ENCODE measurements around the gene ZNF599. TPM values are rescaled to one million over a fixed set of nuclear protein-coding genes. Genes with fewer than 3 reads are reported as not detected.

ZNF599 gene
- total RNA-seq (2022; extraction: Qiagen RNA extraction) = 2.1 to 3.4 TPM (median 2.7 TPM) in 5 replicates

DNA sequence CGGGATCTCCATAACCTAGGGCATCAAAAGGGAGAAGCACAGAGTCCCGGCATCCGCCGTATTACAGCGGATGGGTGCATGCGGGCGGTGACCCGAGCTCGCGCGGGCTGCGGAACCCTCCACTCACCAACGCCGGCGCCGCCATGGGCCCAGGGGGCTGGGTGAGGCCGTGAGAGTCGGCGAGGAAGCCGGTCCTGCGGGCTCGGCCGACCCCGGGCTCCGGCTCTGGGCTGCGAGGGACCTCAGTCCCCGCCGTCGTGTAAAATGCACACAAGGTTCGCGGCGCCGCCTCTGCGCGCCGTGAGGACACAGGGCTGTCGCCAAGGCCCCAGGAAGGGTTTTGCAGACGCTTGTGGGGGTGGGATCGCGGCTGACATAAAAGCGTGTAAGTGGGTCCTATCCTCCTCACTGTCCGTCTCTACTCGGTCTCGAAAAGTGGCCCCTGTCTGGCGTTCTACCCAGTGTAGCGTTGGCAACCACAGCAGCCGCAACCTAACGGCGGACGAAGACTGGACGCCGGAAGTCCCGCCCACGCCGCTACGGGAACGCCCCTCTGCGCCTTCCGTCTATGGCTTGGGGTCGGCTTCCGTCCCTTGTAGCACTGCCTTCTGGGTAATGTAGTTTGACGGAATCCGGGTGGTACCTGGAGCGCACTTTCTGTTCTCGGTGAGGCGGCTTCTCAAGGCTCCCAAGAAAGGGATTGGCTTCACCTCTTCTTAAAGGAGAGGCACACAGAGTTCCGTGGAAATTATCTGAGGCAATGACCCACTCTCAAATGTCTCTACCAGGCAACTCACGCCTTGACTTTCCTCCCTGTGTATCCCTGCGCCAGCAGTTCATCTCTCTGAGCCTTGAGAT lies at the start of gene ZNF599:
Gene ZNF599, minus strand, starts transcription at position 519 of the 858 bp plus-strand sequence. Its CDS starts 374 bp downstream, at position 145.

DNA sequence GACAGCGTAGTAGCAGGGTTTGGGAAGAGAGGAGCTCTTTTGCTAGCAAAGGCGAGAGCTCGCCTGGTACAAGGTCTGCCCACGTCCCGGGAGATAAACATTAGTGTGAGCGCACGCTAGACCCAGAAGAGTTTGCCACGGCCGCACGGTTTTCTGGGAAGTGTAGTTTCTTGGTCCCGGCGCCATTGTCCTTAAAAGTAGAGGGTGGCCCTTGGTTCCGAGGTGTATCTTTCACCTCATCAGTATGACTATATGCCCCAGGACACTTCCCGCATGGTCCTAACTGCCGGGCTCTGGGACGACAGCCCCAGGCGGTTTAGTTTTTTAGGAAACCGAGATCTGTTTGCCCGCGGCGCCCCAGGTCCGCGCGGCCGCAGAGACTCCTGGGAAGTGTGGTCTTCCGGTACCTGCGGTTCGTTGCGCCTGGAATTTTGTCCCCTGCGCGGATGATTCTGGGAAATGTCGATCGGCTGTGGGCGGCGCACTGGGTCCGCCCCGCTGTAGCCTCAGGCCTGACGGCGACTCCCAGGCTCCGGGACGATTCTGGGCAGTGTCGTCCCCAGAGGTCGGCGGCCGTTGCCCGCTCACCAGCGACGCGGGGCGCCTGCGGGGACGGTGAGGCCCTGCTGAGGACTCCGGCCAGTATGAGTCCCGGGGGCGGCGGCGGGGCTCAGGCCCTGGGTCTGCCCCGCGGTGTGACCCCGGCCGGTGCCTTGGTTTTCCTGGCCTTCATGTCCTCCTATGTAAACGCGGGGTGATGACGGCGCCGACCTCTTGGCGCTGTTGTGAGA lies 39.1 kb downstream of the ZNF599 start, which contains the start of gene ZNF181:
Gene ZNF181, plus strand, starts transcription at position 498 of the 791 bp plus-strand sequence. CDS start 795 bp downstream, outside the sequence.

Other genes with a start within 250 kb of the ZNF599 start
- 0.05 to 0.28 TPM (median 0.15 TPM) in 3 of 5 replicates, not detected in the others for gene SCGB2B2, start 96.1 kb downstream of the ZNF599 start, total RNA-seq (2022; extraction: Qiagen RNA extraction)
- 15.5 to 19.1 TPM (median 17.1 TPM) in 5 replicates for gene ZNF302, start 95.5 kb downstream of the ZNF599 start, total RNA-seq (2022; extraction: Qiagen RNA extraction)
- gene ZNF181, start 39.0 kb downstream of the ZNF599 start, total RNA-seq (2022; extraction: Qiagen RNA extraction) = 7.6 to 11.9 TPM (median 10.4 TPM) in 5 replicates
- 4.7 to 6.2 TPM (median 5.1 TPM) in 5 replicates for gene ZNF30, start 153.7 kb upstream of the ZNF599 start, total RNA-seq (2022; extraction: Qiagen RNA extraction)
- 1.6 to 2.2 TPM (median 1.9 TPM) in 5 replicates for gene ZNF792, start 191.0 kb upstream of the ZNF599 start, total RNA-seq (2022; extraction: Qiagen RNA extraction)
- gene GRAMD1A, start 227.1 kb upstream of the ZNF599 start, total RNA-seq (2022; extraction: Qiagen RNA extraction) = 113 to 159 TPM (median 150 TPM) in 5 replicates

Data from A549 treated with CORT108297 at 1 μM for 4 hours (cell line).